ENCODE measurements around the gene GMDS.

DNA sequence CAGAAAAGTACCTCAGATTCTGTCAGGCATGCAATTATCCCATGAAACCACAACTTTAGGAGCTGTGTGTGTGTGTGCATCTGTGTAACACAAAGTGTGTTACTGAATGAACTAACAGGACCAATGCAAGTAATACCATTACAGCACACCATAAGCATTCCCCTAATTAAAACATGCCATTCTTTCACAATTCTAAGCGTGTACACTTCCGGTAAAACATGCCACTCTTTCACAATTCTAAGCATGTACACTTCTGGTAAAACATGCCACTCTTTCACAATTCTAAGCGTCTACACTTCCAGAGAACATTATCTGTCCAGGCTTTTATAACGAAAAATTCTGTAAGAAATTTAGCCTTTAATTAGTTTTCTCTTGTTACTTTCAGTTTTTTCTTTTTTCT is 238.2 kb downstream of the GMDS start:
- TF ChIP-seq POLR2AphosphoS5 (IDR thresholded peaks at IDR 0.05; ENCODE audit: low read depth, low read length) = no peak
- TF ChIP-seq POLR2A (IDR thresholded peaks at IDR 0.05; ENCODE audit: low read depth, low read length) = no peak

Data from GM12892 (cell line).